ENCODE measurements around the gene ADAMTS6.

DNA sequence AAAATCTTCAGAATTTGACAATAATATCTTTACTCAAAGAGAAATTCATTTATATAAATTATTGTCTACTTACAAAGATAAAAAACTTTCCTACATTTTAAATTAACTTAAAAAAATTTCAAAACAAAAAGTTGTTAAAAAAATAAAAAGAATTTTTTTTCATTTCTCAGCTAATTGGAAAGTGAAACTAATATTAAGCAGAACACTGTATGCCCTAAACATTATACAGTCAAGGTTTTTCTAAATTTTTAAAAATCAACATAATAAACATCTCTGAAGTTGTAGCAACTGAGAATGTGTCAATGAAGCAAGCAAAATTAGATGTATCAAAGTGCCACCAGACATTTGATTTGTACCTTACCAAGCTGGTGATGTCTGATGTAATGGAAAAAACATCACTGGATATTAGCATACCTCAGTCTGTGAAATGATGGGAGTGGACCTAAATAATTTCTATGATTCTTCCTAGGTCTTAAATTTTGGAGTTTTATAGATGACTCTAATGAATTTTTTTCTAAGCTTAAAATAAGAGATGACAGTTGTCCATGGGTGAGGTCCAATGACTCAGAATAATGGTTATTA, 290.1 kb downstream of the ADAMTS6 start:
- TF ChIP-seq, protein P1, sequence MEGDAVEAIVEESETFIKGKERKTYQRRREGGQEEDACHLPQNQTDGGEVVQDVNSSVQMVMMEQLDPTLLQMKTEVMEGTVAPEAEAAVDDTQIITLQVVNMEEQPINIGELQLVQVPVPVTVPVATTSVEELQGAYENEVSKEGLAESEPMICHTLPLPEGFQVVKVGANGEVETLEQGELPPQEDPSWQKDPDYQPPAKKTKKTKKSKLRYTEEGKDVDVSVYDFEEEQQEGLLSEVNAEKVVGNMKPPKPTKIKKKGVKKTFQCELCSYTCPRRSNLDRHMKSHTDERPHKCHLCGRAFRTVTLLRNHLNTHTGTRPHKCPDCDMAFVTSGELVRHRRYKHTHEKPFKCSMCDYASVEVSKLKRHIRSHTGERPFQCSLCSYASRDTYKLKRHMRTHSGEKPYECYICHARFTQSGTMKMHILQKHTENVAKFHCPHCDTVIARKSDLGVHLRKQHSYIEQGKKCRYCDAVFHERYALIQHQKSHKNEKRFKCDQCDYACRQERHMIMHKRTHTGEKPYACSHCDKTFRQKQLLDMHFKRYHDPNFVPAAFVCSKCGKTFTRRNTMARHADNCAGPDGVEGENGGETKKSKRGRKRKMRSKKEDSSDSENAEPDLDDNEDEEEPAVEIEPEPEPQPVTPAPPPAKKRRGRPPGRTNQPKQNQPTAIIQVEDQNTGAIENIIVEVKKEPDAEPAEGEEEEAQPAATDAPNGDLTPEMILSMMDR (IDR thresholded peaks at IDR 0.05), result no peak
- no peak for TF ChIP-seq POLR2AphosphoS5 (IDR thresholded peaks at IDR 0.05)
